Right atrium auricular region (tissue), 2 donors: ENCODE measurements around the gene ANXA7. TPM values are rescaled to one million over a fixed set of nuclear protein-coding genes. Genes with fewer than 3 reads are reported as not detected.

ENCODE experiments used
- DNase-seq: peaks from one replicate; pipeline ENCODE4 v3.0.0-alpha.2; 2019; ENCODE audit warnings: low spot score
- H3K27ac ChIP-seq, 2 donors: fragments of 200-600 bp; sonication (generic); 1 replicate in 1 of 2; 2 replicates in 1 of 2; pipeline ENCODE4 v1.5.1; 2016 to 2019
- H3K27me3 ChIP-seq, 2 donors: fragments of 200-600 bp; sonication (generic); one replicate each; pipeline versions ENCODE4 v1.5.1 to v1.6.0; 2017 to 2019
- H3K36me3 ChIP-seq: fragments of 200-600 bp; sonication (generic); one replicate; pipeline ENCODE4 v1.5.1; 2016
- H3K4me1 ChIP-seq, 2 donors: fragments of 200-600 bp; sonication (generic); one replicate each; pipeline versions ENCODE4 v1.5.1 to v1.6.0; 2017 to 2019
- H3K4me3 ChIP-seq, 2 donors: fragments of 200-600 bp; sonication (generic); 1 replicate in 1 of 2; 2 replicates in 1 of 2; pipeline ENCODE4 v1.5.1; 2017 to 2019; ENCODE audit warnings: mild to moderate bottlenecking in 1 of 2, moderate library complexity in 1 of 2
- H3K9me3 ChIP-seq, 2 donors: fragments of 200-600 bp; sonication (generic); one replicate each; pipeline ENCODE4 v1.5.1; 2019
- total RNA-seq, 2 donors: library from RNA; depleted of rRNA; stranded (reverse); fragments of >200 nt; gene quantifications; one replicate each; pipeline ENCODE4 v1.1.0, GENCODE V29; 2016
- TF ChIP-seq, protein P1 (sequence below), 2 donors: fragments of 200-600 bp; sonication (generic); IDR thresholded peaks; one replicate each; pipeline ENCODE4 v1.5.1; 2019; ENCODE audit warnings: antibody characterized with exemption in 2 of 2

ANXA7 gene
- total RNA-seq, 2 donors from 2014 or later = 100 to 117 TPM

DNA sequence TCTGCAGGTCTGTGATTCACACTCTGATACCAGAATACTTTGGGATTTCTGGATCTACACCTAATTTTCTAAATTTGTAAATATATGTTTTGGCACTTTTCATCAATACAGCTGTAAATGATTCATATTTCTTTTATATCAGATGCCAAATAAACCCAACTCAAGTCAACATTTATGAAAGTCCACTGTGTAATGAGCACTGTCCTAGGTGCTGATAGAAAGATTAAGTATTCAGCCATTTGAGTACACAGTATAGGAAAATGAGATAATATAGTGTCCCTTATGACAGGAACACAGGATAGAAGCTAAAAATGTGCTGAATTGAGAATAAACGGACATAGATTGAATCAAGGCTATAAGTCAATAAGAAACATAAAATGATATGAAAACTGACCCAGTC is 6.4 kb downstream of the ANXA7 start:
- DNase-seq = no peak
- TF ChIP-seq, protein P1, sequence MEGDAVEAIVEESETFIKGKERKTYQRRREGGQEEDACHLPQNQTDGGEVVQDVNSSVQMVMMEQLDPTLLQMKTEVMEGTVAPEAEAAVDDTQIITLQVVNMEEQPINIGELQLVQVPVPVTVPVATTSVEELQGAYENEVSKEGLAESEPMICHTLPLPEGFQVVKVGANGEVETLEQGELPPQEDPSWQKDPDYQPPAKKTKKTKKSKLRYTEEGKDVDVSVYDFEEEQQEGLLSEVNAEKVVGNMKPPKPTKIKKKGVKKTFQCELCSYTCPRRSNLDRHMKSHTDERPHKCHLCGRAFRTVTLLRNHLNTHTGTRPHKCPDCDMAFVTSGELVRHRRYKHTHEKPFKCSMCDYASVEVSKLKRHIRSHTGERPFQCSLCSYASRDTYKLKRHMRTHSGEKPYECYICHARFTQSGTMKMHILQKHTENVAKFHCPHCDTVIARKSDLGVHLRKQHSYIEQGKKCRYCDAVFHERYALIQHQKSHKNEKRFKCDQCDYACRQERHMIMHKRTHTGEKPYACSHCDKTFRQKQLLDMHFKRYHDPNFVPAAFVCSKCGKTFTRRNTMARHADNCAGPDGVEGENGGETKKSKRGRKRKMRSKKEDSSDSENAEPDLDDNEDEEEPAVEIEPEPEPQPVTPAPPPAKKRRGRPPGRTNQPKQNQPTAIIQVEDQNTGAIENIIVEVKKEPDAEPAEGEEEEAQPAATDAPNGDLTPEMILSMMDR (IDR thresholded peaks at IDR 0.05) = no peak
- H3K27ac ChIP-seq = no peak overlapping the region
- peaks cover 5% of the 10 kb centered on the region for H3K36me3 ChIP-seq
- no peaks in the 10 kb centered on the region for H3K27me3 ChIP-seq
- H3K9me3 ChIP-seq = no peaks in the 10 kb centered on the region
- peaks cover 0 to 19% of the 10 kb centered on the region in 2 donors for H3K4me1 ChIP-seq
- no peak overlapping the region for H3K4me3 ChIP-seq

DNA sequence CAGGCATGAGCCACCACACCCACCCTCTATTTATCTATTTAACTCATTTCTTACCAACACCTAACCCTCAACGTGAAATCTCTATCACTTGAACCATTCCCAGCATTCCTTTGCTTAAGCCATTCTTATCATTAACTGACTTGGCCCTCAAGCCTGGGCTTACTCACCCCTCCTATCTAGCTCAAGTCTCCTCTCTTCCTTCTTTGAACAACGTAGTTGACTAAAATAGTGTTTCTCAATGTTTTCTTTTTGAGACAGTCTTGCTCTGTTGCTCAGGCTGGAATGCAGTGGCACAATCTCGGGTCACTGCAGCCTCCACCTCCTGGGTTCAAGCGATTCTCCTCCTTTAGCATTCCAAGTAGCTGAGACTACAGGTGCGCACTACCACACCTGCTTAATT is 7.0 kb downstream of the ANXA7 start:
- no peaks in the 10 kb centered on the region for H3K9me3 ChIP-seq
- H3K27me3 ChIP-seq = no peaks in the 10 kb centered on the region
- H3K27ac ChIP-seq = no peak overlapping the region
- no peak for DNase-seq
- peaks cover 0 to 13% of the 10 kb centered on the region in 2 donors for H3K4me1 ChIP-seq
- peaks cover 5% of the 10 kb centered on the region for H3K36me3 ChIP-seq
- H3K4me3 ChIP-seq = no peak overlapping the region
- TF ChIP-seq, protein P1 (IDR thresholded peaks at IDR 0.05) = no peak

DNA sequence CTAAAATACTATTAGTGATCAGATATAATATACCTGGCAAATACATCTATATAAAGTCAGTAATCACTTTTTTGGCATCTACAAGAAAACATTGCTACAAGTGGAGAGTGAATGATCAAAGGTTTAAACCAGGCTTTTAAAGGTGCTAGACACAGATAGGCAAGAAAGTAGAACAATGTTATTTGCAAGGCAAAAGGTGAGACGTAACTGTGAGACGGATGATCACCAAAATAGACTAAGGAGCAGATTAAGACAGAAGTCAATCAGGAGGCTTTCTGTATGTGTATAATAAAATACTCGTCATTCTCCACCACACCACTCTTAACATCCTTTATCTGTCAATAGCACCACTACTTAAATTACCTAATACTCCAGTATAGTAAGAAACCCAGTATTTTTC is 8.3 kb downstream of the ANXA7 start:
- DNase-seq = no peak
- H3K9me3 ChIP-seq = no peaks in the 10 kb centered on the region
- H3K27ac ChIP-seq = no peak overlapping the region
- peaks cover 5% of the 10 kb centered on the region for H3K36me3 ChIP-seq
- no peak overlapping the region for H3K4me3 ChIP-seq
- H3K27me3 ChIP-seq = no peaks in the 10 kb centered on the region
- H3K4me1 ChIP-seq = peaks cover 0 to 11% of the 10 kb centered on the region in 2 donors
- TF ChIP-seq, protein P1 (IDR thresholded peaks at IDR 0.05) = no peak

DNA sequence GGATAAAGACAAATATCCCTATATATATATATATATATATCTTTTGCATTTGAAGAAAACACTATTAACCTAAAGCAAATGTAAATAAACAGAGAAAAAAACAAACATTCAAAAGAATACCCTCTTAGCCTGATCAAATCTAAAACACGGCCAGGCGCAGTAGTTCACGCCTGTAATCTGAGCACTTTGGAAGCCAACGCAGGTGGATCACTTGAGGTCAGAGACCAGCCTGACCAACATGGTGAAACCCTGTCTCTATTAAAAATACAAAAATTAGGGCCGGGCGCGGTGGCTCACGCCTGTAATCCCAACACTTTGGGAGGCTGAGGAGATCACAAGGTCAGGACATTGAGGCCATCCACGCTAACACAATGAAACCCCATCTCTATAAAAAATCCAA is 9.2 kb downstream of the ANXA7 start:
- no peak for DNase-seq
- no peak overlapping the region for H3K4me3 ChIP-seq
- H3K27me3 ChIP-seq = no peaks in the 10 kb centered on the region
- TF ChIP-seq, protein P1 (IDR thresholded peaks at IDR 0.05) = no peak
- H3K9me3 ChIP-seq = no peaks in the 10 kb centered on the region
- peaks cover 5% of the 10 kb centered on the region for H3K36me3 ChIP-seq
- peaks cover 0 to 11% of the 10 kb centered on the region in 2 donors for H3K4me1 ChIP-seq
- H3K27ac ChIP-seq = no peak overlapping the region

DNA sequence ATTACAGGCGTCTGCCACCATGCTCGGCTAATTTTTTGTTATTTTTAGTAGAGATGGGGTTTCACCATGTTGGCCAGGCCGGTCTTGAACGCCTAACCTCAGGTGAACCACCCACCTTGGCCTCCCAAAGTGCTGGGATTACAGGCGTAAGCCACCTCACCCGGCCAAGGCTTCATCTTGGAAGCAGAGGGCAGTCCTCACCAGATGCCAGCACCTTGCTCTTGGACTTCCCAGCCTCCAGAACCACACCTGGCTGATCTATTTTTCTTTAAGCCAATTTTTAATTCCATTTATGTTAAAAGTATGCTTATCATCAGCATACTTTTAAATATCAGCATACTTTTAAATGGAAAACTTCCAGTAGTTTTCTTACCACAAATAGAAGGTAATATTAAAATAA is 12.2 kb downstream of the ANXA7 start:
- DNase-seq = no peak

DNA sequence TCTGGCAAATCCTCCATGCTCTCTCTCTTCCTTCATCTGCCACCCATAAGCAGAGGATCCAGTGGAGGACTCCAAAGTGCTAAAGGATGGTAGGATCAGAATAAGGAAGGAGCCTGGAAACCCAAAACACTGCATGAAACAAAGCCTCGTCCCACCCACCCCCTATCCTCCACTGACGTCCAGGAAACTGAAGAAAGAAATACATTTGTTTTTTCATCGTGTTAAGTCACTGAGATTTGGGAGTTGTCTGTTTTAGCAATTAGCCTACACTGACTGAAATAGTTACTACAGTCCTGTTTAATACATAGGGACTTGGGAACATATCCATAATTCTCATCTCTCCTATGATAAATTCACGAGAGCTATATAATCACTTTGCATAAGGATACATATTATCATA is 14.8 kb downstream of the ANXA7 start:
- Histone ChIP-seq H3K9me3 (no peaks in the 10 kb centered on the region), H3K27ac (no peak overlapping the region), H3K36me3 (peaks cover 42% of the 10 kb centered on the region), H3K4me1 (no peaks in the 10 kb centered on the region), H3K4me3 (no peak overlapping the region), H3K27me3 (no peaks in the 10 kb centered on the region)
- no peak for DNase-seq
- TF ChIP-seq, protein P1 (IDR thresholded peaks at IDR 0.05) = no peak

More for the DNA sequence above, 12.2 kb downstream of the ANXA7 start:
- Histone ChIP-seq H3K36me3 (peaks cover 17% of the 10 kb centered on the region), H3K4me1 (peaks cover 0 to 2% of the 10 kb centered on the region in 2 donors), H3K9me3 (no peaks in the 10 kb centered on the region), H3K4me3 (no peak overlapping the region), H3K27ac (no peak overlapping the region), H3K27me3 (no peaks in the 10 kb centered on the region)
- TF ChIP-seq, protein P1 (IDR thresholded peaks at IDR 0.05) = no peak
